Measurements from ENCODE around the gene TMEM132A.

DNA sequence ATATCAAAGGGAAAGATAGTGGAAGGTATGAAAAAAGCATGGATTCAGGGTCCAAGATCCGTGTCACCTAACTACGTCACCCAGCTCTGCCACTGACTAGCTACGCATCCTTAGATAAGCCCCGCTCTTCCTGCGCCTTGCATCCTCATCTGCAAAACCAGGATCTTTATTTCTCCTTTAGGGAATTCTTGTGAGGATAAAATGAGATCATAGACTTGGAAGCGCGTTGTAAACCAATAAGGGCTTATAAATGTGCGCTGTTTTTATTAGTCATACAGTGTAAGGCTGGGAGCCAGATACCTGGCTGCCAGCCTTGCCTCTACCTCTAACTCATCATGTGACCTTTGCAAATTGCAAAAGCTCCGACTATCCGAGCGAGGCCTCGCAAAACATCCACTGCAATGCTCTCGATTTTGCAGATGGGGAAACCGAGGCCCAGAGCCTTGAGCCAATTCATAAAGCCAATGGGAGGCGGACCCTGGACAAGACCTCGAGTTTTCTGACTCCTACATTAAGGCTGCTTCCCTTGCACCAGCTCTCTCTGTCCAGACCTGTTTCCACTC is 18.6 kb upstream of the TMEM132A start:
- TF ChIP-seq, protein P1, sequence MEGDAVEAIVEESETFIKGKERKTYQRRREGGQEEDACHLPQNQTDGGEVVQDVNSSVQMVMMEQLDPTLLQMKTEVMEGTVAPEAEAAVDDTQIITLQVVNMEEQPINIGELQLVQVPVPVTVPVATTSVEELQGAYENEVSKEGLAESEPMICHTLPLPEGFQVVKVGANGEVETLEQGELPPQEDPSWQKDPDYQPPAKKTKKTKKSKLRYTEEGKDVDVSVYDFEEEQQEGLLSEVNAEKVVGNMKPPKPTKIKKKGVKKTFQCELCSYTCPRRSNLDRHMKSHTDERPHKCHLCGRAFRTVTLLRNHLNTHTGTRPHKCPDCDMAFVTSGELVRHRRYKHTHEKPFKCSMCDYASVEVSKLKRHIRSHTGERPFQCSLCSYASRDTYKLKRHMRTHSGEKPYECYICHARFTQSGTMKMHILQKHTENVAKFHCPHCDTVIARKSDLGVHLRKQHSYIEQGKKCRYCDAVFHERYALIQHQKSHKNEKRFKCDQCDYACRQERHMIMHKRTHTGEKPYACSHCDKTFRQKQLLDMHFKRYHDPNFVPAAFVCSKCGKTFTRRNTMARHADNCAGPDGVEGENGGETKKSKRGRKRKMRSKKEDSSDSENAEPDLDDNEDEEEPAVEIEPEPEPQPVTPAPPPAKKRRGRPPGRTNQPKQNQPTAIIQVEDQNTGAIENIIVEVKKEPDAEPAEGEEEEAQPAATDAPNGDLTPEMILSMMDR (conservative IDR thresholded peaks at IDR 0.05; ENCODE audit: low read depth, low read length) = no peak
- TF ChIP-seq EZH2 (IDR thresholded peaks at IDR 0.05; ENCODE audit: low read length, unreplicated experiment) = no peak

Measured in PC-3 (cell line).